Measurements from ENCODE around the gene SGCD. TPM values are rescaled to one million over a fixed set of nuclear protein-coding genes. Genes with fewer than 3 reads are reported as not detected.

The SGCD gene
- total and polyA plus RNA-seq, 2 of the 4 experiments (the other 2 are of a cell fraction) = 5.8 to 10.6 TPM

GRCh38 chr5:156540491-156540890 is 213.5 kb downstream of the SGCD start:
- H2BK15ac ChIP-seq (ENCODE audit: low read depth, low read length) = no peak overlapping the region
- no peak overlapping the region for H3K14ac ChIP-seq (replicated peaks; ENCODE audit: low read depth, low read length)
- no peak overlapping the region for H3K4me2 ChIP-seq (ENCODE audit: low read depth, low read length)
- intact Hi-C loops (cut with micrococcal nuclease) (no loop called here), dilution Hi-C loops (cut with HindIII; ENCODE audit: low sequenced_read_pairs, unreplicated experiment) (no loop called here), in situ Hi-C loops (cut with MboI; ENCODE audit: low sequenced_read_pairs) (no loop called here)
- no peak overlapping the region for H2BK120ac ChIP-seq (ENCODE audit: low read depth, low read length)
- BruUV-seq (replicated peaks) = no TSS peak
- H4K20me1 ChIP-seq (ENCODE audit: insufficient read depth, low read length) = no peaks in the 10 kb centered on the region
- POLR2A ChIA-PET (ENCODE audit: unreplicated experiment) = no interaction called here
- H3K4me1 ChIP-seq (ENCODE audit: control insufficient read depth, insufficient read depth, low read length) = peaks cover 2% of the 10 kb centered on the region; the same call in 1 of the 2 replicates
- no peaks in the 10 kb centered on the region; a peak in 1 of 4 replicates for H3K79me1 ChIP-seq (ENCODE audit: low read depth in 1 of 2, low read length in 2 of 2)
- H2AFZ ChIP-seq (replicated peaks; ENCODE audit: low read length, poor library complexity) = no peak overlapping the region
- DNase-seq (peak; percentile 14), ATAC-seq (ENCODE audit: low read depth) (no peak)
- no peak overlapping the region for H3K4ac ChIP-seq (ENCODE audit: low read depth, low read length)
- no peaks in the 10 kb centered on the region for H3K9me1 ChIP-seq (ENCODE audit: insufficient read depth, low read length)
- WGBS, 2 experiments (ENCODE audit: extremely low coverage in 2 of 2, insufficient read length in 1 of 2) = no CpG with 5 or more reads among the region's 3 CpGs
- H2BK20ac ChIP-seq (ENCODE audit: low read depth, low read length) = no peak overlapping the region
- no peak overlapping the region for H4K5ac ChIP-seq (ENCODE audit: low read depth, low read length)
- no peak overlapping the region for H3K27ac ChIP-seq (ENCODE audit: insufficient read depth, low read length)
- no peak overlapping the region for H3K23ac ChIP-seq (ENCODE audit: low read depth, low read length)
- H4K91ac ChIP-seq (ENCODE audit: insufficient read depth, low read depth, low read length) = no peak overlapping the region
- no peaks in the 10 kb centered on the region for H3K27me3 ChIP-seq (ENCODE audit: control insufficient read depth, insufficient read depth, low read length)
- TF ChIP-seq CTCF (conservative IDR thresholded peaks at IDR 0.05; ENCODE audit: low read depth, low read length) (no peak), SMC3 (IDR thresholded peaks at IDR 0.05; ENCODE audit: low read depth, low read length) (no peak), CEBPB (IDR thresholded peaks at IDR 0.05; ENCODE audit: low read depth, low read length) (no peak), POLR2A (IDR thresholded peaks at IDR 0.05; ENCODE audit: low read depth, low read length) (no peak), RAD21 (IDR thresholded peaks at IDR 0.05; ENCODE audit: low read length) (no peak)
- H3K4me3 ChIP-seq (ENCODE audit: insufficient read depth, low read depth, low read length) = no peak overlapping the region
- H3K56ac ChIP-seq (ENCODE audit: extremely low read depth, insufficient read depth, low read length) = no peak overlapping the region
- H4K8ac ChIP-seq (ENCODE audit: low read depth in 2 of 2, low read length in 2 of 2) = no peak overlapping the region
- no peak overlapping the region for H2AK5ac ChIP-seq (ENCODE audit: low read depth, low read length)
- 0 out of 2 replicates have a peak, but pooled peaks cover 2% of the 10 kb centered on the region for H3K36me3 ChIP-seq (ENCODE audit: control insufficient read depth, insufficient read depth, low read length)
- CTCF ChIA-PET = interaction anchor here (0.9 kb wide), 1 partner anchor 20 kb away, joined by 3 read pairs; no protein-coding TSS in a partner anchor
- H2BK5ac ChIP-seq (ENCODE audit: low read depth, low read length, poor library complexity, severe bottlenecking) = no peak overlapping the region
- no peak overlapping the region for H3K18ac ChIP-seq (ENCODE audit: low read depth, low read length)
- H3K9me3 ChIP-seq (ENCODE audit: control insufficient read depth, insufficient read depth, low read length) = no peaks in the 10 kb centered on the region
- H3K9ac ChIP-seq (ENCODE audit: low read depth, low read length) = no peak overlapping the region
- H2AK9ac ChIP-seq (replicated peaks; ENCODE audit: low read depth, low read length, poor library complexity) = no peak overlapping the region

All from IMR-90 (cell line).